GOT3 (cell line): Measurements from ENCODE around the gene CHIT1.
"Not testable (repeated sequence)": the region's sequence is repeated elsewhere in the genome, so short reads cannot be mapped to it uniquely, and the experiment has no call there.

ENCODE experiments used
- DNase-seq: peaks from one replicate; lab custom pipeline; 2025; ENCODE audit warnings: mixed read lengths; lab: John Stamatoyannopoulos, UW

CHIT1 gene

DNA sequence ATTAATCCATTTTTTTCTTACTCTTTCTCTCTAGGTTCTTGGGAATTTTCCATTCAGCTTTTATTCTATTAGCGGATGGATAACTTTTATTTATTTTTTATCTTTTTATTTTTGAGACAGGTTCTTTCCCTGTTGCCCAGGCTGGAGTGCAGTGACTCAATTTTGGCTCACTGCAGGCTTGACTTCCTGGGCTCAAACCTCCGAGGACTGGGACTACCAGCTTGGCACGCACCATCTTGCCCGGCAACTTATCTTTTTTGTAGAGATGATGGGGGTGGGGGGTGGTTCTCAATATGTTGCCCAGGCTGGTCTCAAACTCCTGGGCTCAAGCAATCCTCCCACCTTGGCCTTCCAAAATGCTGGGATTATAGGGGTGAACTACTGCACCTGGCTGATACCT is 36.1 kb upstream of the CHIT1 start:
- DNase-seq: no peak

DNA sequence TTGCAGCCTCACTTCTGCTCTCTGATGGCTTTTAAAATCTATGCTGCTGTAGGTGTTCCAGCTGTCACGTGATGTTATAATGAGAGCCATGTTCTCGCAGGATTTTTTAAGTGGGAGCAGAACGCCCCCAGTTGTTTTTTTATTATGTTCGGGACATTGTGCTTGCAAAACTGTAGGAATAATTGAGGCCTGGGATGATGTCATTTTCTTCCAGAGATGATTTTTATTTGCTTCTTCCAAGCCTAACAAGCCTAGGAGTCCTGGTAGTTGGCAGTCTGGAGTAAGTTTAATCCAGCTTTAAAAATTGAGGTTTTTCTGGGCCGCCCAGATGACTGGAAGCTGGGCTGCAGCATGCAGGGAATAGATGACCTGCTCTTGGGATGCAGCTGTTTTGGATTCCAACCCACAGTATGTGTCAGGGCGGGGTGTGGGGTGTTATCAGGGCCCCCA is 34.6 kb upstream of the CHIT1 start:
- DNase-seq: no peak

GRCh38 chr1:203263496-203263895 is 34.0 kb upstream of the CHIT1 start:
- DNase-seq: no peak

- not testable (repeated sequence) for DNase-seq
These were observed 27.2 kb upstream of the CHIT1 start for GRCh38 chr1:203256636-203257035.

- not testable (repeated sequence) for DNase-seq
These were observed 25.3 kb upstream of the CHIT1 start for GRCh38 chr1:203254782-203255181.

DNA sequence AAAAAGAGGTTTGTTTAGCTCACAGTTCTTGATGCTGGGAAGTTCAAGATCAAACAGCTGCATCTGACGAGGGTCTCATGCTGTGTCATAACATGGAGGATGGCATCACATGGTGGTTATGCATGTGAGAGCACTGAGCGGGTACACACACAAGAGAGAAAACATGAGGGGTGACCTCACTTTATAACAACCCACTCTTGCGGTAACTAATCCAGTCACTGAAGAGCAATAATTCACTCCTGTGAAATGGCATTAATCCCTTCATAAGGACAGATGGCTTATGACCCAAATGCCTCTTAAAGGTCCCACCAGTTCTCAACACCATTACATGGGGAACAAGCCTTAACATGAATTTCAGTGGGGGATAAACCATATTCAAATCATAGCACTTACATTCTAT is 23.2 kb upstream of the CHIT1 start:
- no peak for DNase-seq

GRCh38 chr1:203251466-203251865 is 22.0 kb upstream of the CHIT1 start:
- no peak for DNase-seq

DNA sequence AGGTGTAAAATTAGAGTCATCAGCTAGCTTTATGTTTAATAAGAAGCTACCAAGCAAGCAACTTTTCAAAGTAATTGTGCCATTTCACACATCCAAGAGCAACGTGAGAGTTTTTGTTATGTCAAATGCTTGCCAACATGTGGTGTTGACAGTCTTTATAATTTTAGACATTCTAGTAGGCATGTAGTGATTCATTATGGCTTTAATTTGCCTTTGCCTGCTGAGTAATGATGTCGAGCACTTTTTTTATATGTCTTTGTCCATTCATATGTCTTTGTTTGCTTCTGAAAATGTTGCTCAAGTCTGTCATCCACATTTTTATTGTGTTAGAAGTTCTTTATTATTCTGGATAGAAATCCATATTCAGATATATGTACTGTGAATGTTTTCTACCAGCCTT is 21.4 kb upstream of the CHIT1 start:
- DNase-seq: no peak

DNA sequence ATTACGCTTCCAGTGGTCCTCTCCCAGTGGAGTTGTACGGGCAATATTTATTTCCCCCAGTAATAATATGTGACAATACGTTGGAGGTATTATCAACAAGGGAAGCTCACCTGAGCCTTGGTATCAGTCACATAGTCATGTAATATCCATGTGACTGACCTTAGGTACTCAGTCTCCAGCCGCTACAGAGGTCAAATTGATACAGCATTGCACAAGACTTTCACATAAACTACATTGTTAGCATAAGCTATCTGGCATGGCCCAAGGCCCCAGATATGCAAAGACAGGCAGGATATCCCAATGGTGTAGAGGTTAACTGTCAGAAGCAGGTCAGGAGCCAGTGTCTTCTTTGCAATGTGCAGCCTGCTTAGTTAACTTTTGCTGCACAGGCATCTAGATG is 15.3 kb upstream of the CHIT1 start:
- no peak for DNase-seq

GRCh38 chr1:203241708-203242107 is 12.2 kb upstream of the CHIT1 start:
- DNase-seq: not testable (repeated sequence)

- DNase-seq: no peak
These were observed 10.2 kb upstream of the CHIT1 start for GRCh38 chr1:203239526-203240305.

DNA sequence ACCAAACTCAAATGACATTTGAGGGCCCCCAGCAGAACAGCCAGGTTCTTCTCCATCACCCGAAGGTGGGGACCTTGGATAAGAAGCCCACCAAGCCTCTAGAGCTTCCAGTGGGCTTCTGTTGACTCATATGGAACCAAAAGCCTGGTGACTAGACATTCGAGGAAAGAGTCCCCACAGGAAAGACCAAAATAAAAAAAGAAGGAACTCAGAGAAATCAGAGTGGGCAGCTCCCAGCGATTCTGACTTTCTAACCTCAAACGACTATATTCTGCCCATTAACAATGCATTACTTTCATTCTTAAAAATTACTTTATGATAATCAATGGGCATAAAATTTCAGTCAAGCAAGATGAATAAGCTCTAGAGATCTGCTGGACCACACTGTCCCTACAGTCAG is 9.6 kb upstream of the CHIT1 start:
- DNase-seq: no peak

DNA sequence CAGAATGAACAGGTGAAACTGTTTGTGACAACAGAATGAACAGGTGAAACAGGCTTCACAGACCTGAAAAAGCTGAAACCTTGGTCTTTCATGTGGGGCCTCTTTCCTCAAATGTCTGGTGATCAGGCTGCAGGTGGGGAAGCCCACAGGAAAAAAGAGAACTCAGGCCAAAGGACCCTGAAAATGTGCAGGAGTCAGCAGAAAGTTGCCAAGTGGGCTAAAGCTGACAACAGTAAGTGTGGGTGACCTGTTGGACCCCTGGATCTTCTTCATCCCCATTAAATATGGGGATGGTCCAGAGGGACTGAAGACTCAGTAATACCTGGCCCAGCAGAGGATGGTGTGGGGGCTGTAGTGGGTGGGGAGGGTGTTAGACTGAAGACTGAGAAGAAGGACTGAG is 9.1 kb upstream of the CHIT1 start:
- DNase-seq: no peak

GRCh38 chr1:203234901-203235300 is 5.4 kb upstream of the CHIT1 start:
- DNase-seq: not testable (repeated sequence)

GRCh38 chr1:203228670-203229069 is 803 bp downstream of the CHIT1 start:
- no peak for DNase-seq

GRCh38 chr1:203227371-203228083 is 1.9 kb downstream of the CHIT1 start:
- no peak for DNase-seq

GRCh38 chr1:203225071-203225470 is 4.4 kb downstream of the CHIT1 start:
- DNase-seq: no peak

- no peak for DNase-seq
These were observed 6.3 kb downstream of the CHIT1 start for GRCh38 chr1:203223012-203223775.

DNA sequence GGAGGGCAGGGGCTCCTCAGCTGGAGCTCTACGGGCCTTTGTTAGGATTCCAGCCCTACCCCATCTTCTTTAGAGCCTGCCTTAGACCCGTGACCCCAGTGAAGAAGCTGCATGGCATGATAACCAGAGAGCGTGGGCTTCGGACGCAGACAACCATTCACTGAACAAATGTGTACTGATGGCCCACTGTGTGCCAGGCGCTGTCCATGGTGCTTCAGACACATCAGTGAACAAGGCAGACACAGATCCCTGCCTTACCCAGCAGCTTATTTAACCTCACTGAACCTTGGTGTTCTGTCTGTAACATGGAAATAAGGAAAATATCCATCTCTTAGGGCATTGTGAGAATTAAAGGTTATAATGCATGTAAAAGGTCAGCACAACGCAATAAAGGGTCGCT is 9.5 kb downstream of the CHIT1 start:
- no peak for DNase-seq

- no peak for DNase-seq
These were observed 10.3 kb downstream of the CHIT1 start for GRCh38 chr1:203219171-203219570.

DNA sequence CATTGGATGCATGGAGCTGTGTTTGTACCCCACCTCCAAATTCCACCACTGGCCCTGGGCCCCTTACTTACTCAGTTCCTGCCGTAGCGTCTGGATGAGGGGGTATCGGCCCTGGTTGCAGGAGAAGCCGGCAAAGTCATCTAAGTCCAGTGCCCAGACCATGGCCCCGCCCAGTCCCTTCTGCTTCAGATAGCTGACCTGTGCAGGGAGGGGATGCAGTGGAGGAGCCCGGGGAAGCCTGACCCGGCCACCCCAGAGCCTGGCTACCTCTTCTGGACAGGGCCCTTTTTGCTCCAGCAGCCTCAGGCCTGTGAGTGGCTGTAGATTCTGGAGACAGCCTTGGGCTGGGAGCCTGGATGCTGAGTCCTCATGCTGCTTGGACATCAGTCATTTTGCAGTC is 11.8 kb downstream of the CHIT1 start:
- no peak for DNase-seq

DNA sequence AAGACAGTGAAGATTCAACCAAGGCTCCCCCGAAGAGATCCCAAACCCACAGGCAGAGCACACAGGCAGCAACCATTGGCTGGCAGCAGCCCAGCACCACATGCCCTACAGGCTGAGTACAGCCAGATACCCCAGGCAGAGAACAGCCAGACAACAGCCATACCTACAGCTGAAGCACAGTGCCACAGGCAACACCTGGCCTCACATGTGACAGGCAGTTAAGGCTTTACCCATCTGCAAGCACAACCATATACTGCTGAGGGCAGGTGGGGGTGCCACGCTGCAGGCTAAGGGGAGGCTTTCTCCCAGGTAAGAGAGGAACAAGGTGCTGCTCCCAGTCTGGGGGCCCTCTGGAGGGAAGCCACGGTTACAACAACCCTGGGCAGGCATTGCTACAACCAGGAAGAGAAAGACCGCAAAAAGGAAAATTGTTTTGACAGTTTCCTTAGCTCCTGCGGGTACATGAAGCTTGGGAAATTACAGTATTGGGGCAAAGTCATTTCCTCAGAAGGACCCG is 12.3 kb downstream of the CHIT1 start:
- DNase-seq: no peak
